Measurements from ENCODE around the gene TPGS2.

TPGS2 gene

DNA sequence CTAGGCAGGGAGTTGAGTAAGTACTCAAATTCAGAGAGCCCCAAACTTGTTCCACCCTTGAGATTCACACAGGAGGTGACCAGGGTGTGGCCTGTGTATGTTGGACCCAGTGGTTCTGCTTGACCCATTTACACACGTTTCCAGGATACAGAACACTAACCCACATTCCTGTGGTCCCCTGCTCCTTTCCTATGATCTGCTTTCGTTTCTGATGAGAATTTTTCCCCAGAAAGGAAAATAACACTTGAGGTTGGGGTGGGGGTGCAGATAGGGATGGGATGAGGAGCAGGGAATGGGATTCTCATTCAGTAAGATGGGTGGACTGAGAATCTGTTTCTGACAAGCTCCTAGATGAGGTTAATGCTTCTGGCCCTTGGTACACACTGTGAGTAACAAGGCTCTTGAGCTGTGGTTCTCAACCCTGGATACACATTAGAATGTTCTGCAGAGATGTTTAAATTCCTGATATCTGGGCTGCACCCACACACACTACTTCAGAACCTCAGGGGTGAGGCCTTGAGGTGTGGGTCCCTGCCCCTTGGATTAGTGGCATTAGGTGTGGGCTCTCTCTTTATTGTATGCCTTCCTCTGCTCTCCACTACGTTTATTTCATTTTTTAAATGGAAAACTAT, 58.4 kb downstream of the TPGS2 start:
- TF ChIP-seq, protein P1, sequence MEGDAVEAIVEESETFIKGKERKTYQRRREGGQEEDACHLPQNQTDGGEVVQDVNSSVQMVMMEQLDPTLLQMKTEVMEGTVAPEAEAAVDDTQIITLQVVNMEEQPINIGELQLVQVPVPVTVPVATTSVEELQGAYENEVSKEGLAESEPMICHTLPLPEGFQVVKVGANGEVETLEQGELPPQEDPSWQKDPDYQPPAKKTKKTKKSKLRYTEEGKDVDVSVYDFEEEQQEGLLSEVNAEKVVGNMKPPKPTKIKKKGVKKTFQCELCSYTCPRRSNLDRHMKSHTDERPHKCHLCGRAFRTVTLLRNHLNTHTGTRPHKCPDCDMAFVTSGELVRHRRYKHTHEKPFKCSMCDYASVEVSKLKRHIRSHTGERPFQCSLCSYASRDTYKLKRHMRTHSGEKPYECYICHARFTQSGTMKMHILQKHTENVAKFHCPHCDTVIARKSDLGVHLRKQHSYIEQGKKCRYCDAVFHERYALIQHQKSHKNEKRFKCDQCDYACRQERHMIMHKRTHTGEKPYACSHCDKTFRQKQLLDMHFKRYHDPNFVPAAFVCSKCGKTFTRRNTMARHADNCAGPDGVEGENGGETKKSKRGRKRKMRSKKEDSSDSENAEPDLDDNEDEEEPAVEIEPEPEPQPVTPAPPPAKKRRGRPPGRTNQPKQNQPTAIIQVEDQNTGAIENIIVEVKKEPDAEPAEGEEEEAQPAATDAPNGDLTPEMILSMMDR (IDR thresholded peaks at IDR 0.05) = no peak

DNA sequence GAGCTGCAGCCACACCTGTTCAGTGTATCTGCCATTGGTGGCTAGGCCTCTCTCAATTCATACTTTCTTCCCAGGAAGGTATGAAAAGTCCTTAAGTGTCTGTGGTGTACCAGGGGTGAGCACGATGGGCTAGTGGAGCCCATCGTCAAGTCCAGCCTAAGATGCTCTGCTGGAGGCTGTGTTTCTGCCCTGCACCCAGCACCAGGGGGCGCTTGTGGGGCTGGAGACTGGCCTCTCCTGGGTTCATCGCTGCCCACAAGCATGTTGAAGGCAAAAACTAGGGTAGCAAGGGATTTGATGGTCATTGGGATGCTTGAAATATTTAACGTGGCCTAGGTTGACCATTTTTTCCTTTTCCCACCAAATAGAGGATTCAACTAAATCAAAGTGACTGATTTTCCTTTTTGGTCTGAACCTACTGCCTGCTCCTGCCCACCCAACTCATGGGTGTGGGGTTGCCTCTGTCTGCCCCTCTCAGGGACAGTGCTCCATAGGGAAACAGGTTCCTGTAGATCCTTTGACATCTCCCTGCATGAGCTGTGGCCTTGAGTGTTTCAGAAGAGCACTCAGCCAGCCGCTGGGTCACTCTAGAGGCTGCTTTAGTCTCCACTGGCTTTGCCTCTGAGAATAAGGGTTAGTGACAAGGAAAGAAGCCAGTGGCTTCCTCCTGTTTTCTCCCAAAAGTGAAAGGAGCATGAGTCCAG, 59.0 kb downstream of the TPGS2 start:
- TF ChIP-seq, protein P1 (IDR thresholded peaks at IDR 0.05) = peak; percentile 48

DNA sequence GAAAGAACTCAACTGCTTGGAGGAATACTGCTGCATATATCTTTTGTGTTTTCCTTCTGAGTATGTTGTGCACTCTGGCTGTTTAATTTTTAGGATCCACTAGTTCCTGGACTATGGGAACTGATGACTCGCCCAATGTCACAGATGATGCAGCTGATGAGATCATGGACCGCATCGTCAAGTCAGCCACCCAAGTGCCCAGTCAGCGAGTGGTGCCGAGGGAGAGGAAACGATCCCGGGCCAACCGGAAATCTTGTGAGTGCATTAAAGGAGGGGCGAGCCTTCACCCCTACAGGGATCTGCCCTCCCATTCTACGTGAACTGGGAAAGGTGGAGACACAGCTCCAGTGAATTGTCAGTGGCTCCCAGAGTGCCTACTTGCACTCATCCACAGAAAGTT, 59.6 kb downstream of the TPGS2 start:
- TF ChIP-seq, protein P1 (IDR thresholded peaks at IDR 0.05) = no peak

DNA sequence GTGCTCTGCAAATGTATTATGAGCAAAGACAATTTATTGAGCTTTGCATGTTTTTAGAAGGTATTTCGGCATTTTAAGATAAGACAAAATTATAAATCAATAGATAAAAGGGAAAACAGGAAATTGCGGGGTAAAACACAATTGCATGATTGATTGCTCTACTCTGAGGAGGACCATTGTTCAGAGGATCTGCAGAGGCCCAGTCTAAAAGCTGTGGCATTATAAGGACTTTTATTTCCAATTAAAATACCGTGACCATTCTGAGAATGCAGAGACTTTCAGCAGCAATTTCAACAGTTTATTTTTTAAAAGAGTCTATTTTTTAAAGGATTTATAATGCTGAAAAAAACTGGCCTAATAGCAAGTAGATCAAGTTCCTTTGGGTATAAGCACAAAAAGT, 62.0 kb downstream of the TPGS2 start:
- TF ChIP-seq, protein P1 (IDR thresholded peaks at IDR 0.05) = no peak

DNA sequence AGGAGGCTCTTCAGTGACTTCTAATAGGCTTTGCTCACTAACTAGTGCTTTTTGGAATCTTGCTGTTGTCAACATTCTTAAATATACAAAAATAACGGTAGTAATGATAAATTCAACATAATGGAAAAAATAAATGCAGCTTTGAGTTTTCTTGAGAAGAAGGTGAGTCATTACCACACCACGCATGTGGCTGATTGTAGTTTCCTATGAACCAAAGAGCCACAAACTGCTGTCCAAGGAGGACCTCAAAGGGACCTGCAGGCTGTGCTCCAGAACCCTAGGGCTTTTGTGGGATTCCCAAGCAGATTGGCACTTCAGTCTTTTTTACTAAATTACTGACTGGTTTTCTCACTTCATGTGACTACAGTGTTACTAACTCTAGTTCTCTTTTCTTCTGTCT, 66.7 kb downstream of the TPGS2 start:
- TF ChIP-seq, protein P1 (IDR thresholded peaks at IDR 0.05) = no peak

DNA sequence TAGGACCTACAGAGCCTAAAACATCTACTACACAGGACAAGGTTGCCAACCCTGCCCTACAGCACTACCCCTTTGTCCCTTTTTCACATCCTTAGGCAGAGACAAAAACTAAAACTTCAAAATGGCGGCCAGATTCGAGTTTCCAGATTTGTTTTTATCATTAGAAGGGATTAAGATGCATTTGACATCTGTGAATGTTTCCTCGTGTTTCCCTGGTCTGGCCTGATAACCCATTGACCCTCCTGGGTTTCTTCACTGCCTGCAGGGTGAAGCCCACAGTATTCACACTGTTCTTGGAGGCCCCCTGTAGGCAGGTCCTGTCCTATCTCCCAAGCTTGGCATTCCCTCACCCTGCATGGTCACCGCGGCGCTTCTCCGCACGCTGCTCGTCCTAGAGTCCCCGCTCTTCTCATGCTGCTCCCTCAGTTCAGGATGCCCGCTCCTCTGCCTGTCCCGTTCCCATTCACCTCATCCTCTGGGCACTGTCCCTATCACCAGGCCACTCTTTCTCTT, 67.6 kb downstream of the TPGS2 start:
- TF ChIP-seq, protein P1 (IDR thresholded peaks at IDR 0.05) = no peak

DNA sequence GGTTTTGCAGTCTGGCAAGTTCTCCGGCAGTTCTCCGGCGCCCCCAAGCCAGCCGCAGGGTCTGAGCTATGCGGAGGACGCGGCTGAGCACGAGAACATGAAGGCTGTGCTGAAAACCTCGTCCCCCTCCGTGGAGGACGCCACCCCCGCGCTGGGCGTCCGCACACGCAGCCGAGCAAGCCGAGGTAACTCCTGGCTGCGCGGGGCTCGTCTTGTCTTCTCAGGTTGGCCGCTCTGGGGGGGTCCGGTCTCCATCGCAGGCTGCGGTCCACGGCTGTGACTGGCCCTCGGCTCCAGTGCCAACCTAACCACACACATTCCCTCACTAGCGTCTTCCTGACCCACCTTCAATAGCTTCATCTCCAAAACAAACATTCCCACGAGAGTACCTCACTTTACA, 68.2 kb downstream of the TPGS2 start:
- TF ChIP-seq, protein P1 (IDR thresholded peaks at IDR 0.05) = no peak
